Fibroblast of peridontal ligament (primary cell): ENCODE results near the gene RGS12.
"Not testable (repeated sequence)": the region's sequence is repeated elsewhere in the genome, so short reads cannot be mapped to it uniquely, and the experiment has no call there.

ENCODE experiments used
- DNase-seq: peaks from one replicate; pipeline ENCODE4 v3.0.0-alpha.2; 2010; ENCODE audit errors: extremely low read depth

The RGS12 gene

DNA sequence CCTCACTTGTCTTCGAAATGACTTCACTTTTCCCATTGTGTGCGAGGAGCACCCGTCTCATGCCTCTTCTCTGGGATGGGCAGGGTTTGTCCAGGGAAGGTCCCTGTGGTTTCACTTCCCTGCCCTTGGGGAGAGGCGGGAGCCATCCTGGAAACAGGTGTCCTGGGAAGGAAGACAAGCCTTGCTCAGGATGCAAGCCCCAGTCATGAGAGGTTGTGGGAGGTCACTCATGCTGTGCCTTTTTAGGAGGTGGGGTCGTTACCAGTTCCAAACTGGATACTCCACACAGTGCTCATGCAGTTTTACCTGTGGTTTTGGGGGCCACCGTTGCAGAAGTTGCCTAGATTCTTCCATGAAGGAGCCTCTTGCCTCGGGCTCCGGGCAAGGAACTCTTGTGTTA, 3.8 kb downstream of the RGS12 start:
- no peak for DNase-seq

- DNase-seq = no peak
Measured at GRCh38 chr4:3297066-3297859, 4.4 kb downstream of the RGS12 start.

GRCh38 chr4:3299122-3299975, 6.5 kb downstream of the RGS12 start:
- DNase-seq = no peak

- DNase-seq = no peak
Measured at GRCh38 chr4:3299976-3300671, 7.3 kb downstream of the RGS12 start.

DNA sequence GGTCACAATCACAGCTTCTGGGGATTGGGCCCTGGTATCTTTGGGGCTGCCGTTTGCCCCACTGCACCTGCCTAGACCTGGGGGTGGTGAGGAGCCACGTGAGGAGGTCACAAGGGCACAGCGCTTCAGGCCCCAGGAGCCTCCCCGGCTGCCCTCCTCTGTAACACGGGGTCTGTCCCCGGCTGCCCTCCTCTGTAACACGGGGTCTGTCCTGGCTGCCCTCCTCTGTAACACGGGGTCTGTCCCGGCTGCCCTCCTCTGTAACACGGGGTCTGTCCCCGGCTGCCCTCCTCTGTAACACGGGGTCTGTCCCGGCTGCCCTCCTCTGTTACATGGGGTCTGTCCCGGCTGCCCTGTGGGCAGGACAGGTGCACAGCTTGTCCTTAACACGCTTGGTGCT, 8.1 kb downstream of the RGS12 start:
- DNase-seq = not testable (repeated sequence)

GRCh38 chr4:3301450-3302172, 8.8 kb downstream of the RGS12 start:
- DNase-seq = no peak

DNA sequence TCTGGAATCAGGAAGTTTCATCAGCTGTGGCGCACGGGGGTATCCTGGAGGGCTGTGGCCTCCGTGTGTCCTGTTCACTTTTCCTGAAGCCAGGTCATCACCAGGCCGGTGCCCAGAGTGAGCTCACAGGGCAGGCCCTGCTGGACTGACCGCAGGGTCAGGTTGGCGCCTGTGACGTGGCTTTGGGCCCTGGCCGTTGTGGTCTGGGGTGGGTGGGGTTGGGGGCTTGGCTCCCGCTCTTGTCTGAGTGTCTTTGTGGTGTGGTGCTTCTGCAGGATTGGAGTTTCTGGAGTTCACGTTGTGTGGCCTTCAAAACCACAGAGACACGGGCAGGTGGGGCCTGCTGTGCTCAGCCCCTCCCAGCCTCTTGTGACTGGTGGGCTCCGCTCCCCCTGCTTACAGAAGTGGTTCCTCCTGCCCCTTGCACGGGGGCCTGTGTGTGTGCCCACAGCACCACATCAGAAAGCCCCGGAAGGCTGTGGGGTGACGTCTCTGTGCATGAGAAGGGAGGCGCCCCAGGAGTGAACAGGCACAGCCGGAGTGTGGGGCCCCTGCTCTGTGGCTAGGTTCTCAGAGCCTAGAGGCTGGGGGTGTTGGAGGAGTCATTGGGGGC, 9.5 kb downstream of the RGS12 start:
- no peak for DNase-seq

- no peak for DNase-seq
Measured at GRCh38 chr4:3302786-3303564, 10.2 kb downstream of the RGS12 start.

DNA sequence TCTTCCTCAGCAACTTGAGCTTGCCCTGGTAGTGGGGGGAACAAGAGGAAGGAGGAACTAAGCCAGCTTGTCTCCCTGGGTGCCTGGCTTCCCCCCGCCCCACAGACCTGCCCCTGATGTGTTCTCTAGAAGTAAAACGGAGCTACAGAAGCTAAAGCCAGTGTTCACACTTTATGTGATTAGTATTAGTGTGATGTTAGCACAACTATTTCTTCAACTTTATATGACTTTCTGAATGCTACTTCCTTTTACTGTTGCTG, 10.7 kb downstream of the RGS12 start:
- DNase-seq = no peak

DNA sequence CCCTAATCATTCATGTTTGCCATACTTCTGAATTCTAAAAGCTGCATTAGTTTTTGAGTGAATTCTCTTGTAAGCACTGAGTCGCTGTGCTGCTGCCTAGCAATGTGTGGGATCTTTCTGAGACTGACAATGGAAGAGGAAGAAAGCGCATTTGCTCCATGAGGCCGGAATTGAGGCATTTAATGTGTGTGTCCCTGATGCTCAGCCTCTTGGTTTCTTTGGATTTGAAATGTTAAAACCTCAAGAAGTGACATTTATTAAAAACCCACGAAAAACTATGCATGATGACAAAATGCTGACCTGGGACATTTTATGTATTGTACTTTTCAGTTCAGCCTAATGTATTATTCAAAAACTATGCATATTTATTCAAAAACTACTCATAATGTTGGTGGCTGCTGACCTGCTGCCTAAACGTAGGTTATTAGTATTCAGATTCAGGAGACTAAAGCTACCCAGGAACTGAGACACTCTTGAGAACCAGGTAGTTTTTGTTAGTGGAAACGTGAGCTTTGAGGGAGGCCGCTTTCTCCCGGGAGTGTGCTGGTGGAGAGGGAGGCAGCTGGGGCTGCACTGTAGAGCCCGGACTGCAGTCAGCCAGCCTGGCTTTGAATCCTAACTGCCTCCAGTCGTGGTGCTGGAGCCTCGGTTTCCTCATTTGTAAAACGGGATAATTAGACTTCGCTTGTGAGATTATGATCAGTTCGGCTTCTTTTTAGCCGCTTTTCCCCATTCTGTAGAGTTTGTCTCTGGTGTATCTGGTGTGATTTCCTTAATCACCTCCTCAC, 11.3 kb downstream of the RGS12 start:
- no peak for DNase-seq

- peak; percentile 14 for DNase-seq
Measured at GRCh38 chr4:3304831-3305609, 12.2 kb downstream of the RGS12 start.

DNA sequence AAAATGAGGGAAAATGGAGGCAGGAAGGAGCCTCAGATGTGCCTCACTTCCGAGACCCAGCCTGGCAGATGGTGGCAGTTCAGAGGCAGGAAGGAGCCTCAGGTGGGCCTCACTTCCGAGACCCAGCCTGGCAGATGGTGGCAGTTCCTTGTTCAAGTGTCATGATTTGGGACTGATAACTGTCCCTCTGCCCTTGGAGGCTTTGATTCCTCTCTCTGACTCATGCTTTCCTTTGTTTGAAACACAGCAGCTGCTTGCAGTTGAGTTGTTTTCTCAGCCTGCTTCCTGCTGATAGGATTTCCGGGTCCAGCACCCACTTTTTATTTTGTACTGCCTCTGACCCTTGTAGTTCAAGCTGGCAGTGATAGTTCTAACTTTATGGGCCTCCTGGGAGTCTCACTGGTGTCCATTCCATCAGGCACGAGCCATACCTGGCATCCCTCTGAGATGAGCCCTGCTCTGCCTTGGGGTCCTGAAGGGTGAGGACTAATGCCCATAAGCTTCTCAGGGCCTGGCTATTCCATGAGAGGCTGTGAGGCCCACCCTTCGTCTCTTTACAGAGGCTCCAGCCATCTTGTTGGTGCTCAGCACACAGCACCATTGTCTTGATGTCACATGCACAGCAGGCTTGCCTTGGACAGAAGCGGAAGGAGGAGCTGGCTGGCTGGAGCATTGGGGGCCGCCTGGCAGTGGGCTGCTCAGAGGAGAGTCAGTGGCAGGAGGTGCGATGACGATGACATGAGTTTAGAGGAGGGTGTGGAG, 13.0 kb downstream of the RGS12 start:
- DNase-seq = peak; percentile 11

DNA sequence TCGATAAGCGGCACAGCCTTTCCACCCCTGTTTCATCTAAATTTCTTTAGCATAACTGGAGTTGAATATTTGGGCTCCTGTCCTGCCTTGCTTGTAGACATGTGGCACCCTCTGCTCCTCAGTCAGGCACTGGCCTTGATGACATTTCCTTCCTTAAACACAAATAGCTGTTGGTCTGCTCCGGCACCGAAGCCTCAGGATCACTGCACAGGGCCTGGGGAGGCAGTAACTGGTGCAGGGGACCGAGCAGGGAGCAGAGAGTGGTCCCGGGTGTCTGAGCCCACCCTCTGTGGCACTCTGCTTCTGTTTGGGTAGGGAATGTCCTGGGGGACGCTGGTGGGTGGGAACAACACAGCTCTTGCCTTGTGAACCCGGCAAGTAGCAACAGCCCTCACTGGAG, 13.6 kb downstream of the RGS12 start:
- DNase-seq = no peak

- DNase-seq = no peak
Measured at GRCh38 chr4:3307060-3307459, 14.2 kb downstream of the RGS12 start.

GRCh38 chr4:3307486-3307885, 14.7 kb downstream of the RGS12 start:
- no peak for DNase-seq

GRCh38 chr4:3307891-3308575, 15.2 kb downstream of the RGS12 start:
- no peak for DNase-seq

GRCh38 chr4:3308691-3309090, 15.9 kb downstream of the RGS12 start:
- no peak for DNase-seq
